ENCODE data around the gene RAI14.
A peak's percentile ranks its signal among the peaks of the same experiment; 100 is the strongest.

Gene RAI14

GRCh38 chr5:34677428-34677827 is 21.3 kb downstream of the RAI14 start:
- no peak for TF ChIP-seq CTCF (IDR thresholded peaks at IDR 0.05)
- H3K4me3 ChIP-seq, result no peak overlapping the region
- no peak for DNase-seq
- H3K27ac ChIP-seq, result no peak overlapping the region
- intact Hi-C loops (cut with DNase I; ENCODE audit: low total_unique reads), result no loop called here
- H3K4me1 ChIP-seq, result peaks cover 0 to 67% (median 23%) of the 10 kb centered on the region in 4 donors
- H3K9me3 ChIP-seq, result no peaks in the 10 kb centered on the region
- H3K36me3 ChIP-seq, result no peaks in the 10 kb centered on the region
- no peaks in the 10 kb centered on the region for H3K27me3 ChIP-seq

GRCh38 chr5:34680896-34681295 is 24.8 kb downstream of the RAI14 start:
- no peak for DNase-seq
- no peak for TF ChIP-seq CTCF (IDR thresholded peaks at IDR 0.05)
- Histone ChIP-seq H3K36me3 (no peaks in the 10 kb centered on the region), H3K4me3 (no peak overlapping the region), H3K27me3 (no peaks in the 10 kb centered on the region), H3K9me3 (no peaks in the 10 kb centered on the region), H3K27ac (no peak overlapping the region), H3K4me1 (peaks cover 0 to 56% (median 17%) of the 10 kb centered on the region in 4 donors)
- intact Hi-C loops (cut with DNase I; ENCODE audit: low total_unique reads), result loop anchor here (10.0 kb wide), 1 partner anchor 156 kb away; no protein-coding TSS in a partner anchor

- no peak for DNase-seq
- H3K4me3 ChIP-seq, result no peak overlapping the region
- H3K27ac ChIP-seq, result no peak overlapping the region
- intact Hi-C loops (cut with DNase I; ENCODE audit: low total_unique reads), result loop anchor here (10.0 kb wide), 1 partner anchor 158 kb away; no protein-coding TSS in a partner anchor
- no peaks in the 10 kb centered on the region for H3K9me3 ChIP-seq
- no peaks in the 10 kb centered on the region for H3K27me3 ChIP-seq
- TF ChIP-seq CTCF (IDR thresholded peaks at IDR 0.05), result no peak
- no peaks in the 10 kb centered on the region for H3K36me3 ChIP-seq
- peaks cover 0 to 56% (median 14%) of the 10 kb centered on the region in 4 donors for H3K4me1 ChIP-seq
Measured at GRCh38 chr5:34682926-34683623, 26.9 kb downstream of the RAI14 start.

- H3K4me3 ChIP-seq, result no peak overlapping the region
- H3K4me1 ChIP-seq, result peaks cover 0 to 69% (median 15%) of the 10 kb centered on the region in 4 donors
- H3K27ac ChIP-seq, result no peak overlapping the region
- intact Hi-C loops (cut with DNase I; ENCODE audit: low total_unique reads), result loop anchor here (10.0 kb wide), 1 partner anchor 160 kb away; no protein-coding TSS in a partner anchor
- no peak for DNase-seq
- no peaks in the 10 kb centered on the region for H3K36me3 ChIP-seq
- TF ChIP-seq CTCF (IDR thresholded peaks at IDR 0.05), result no peak
- no peaks in the 10 kb centered on the region for H3K27me3 ChIP-seq
- no peaks in the 10 kb centered on the region for H3K9me3 ChIP-seq
Measured at GRCh38 chr5:34684281-34684979, 28.3 kb downstream of the RAI14 start.

GRCh38 chr5:34684980-34685352 is 28.8 kb downstream of the RAI14 start:
- Histone ChIP-seq H3K27ac (peak overlapping the region in 1 of 2 donors; percentile 68), H3K36me3 (no peaks in the 10 kb centered on the region), H3K4me1 (peaks cover 0 to 69% (median 15%) of the 10 kb centered on the region in 4 donors), H3K4me3 (no peak overlapping the region), H3K9me3 (no peaks in the 10 kb centered on the region), H3K27me3 (no peaks in the 10 kb centered on the region)
- no peak for DNase-seq
- no peak for TF ChIP-seq CTCF (IDR thresholded peaks at IDR 0.05)
- intact Hi-C loops (cut with DNase I; ENCODE audit: low total_unique reads), result loop anchor here (10.0 kb wide), 1 partner anchor 160 kb away; no protein-coding TSS in a partner anchor

All from tibial artery (tissue), 4 donors.